NCI-H1092 treated with DMSO at 0.1 percent for 48 hours (cell line): ENCODE measurements around the gene LYVE1.
"Not testable (repeated sequence)": the region's sequence is repeated elsewhere in the genome, so short reads cannot be mapped to it uniquely, and the experiment has no call there.

Source experiments
- DNase-seq: peaks from one replicate; lab custom pipeline; 2025; lab: John Stamatoyannopoulos, UW

The LYVE1 gene

GRCh38 chr11:10568486-10568941, at the start of gene LYVE1:
TSS of gene LYVE1 (minus strand) at chr11:10568665. CDS start at chr11:10568532, 133 bp downstream.
- DNase-seq = no peak

GRCh38 chr11:10617551-10617950, 49.1 kb upstream of the LYVE1 start:
- DNase-seq = no peak

GRCh38 chr11:10611979-10612862, 43.8 kb upstream of the LYVE1 start:
- no peak for DNase-seq

GRCh38 chr11:10609636-10610035, 41.2 kb upstream of the LYVE1 start:
- DNase-seq = no peak

GRCh38 chr11:10608584-10608983, 40.1 kb upstream of the LYVE1 start:
- DNase-seq = no peak

GRCh38 chr11:10607462-10608132, 39.1 kb upstream of the LYVE1 start:
- no peak for DNase-seq

- DNase-seq = no peak
Measured at GRCh38 chr11:10606536-10607208, 38.2 kb upstream of the LYVE1 start.

- no peak for DNase-seq
Measured at GRCh38 chr11:10605941-10606381, 37.5 kb upstream of the LYVE1 start.

GRCh38 chr11:10604798-10605197, 36.3 kb upstream of the LYVE1 start:
- DNase-seq = no peak

GRCh38 chr11:10604340-10604748, 35.9 kb upstream of the LYVE1 start:
- no peak for DNase-seq

GRCh38 chr11:10603721-10604297, 35.3 kb upstream of the LYVE1 start:
- no peak for DNase-seq

GRCh38 chr11:10602945-10603344, 34.5 kb upstream of the LYVE1 start:
- no peak for DNase-seq

GRCh38 chr11:10602366-10602765, 33.9 kb upstream of the LYVE1 start:
- DNase-seq = no peak

- DNase-seq = no peak
Measured at GRCh38 chr11:10601837-10602236, 33.4 kb upstream of the LYVE1 start.

- DNase-seq = no peak
Measured at GRCh38 chr11:10600570-10601248, 32.2 kb upstream of the LYVE1 start.

GRCh38 chr11:10599388-10600175, 31.1 kb upstream of the LYVE1 start:
- DNase-seq = no peak

- no peak for DNase-seq
Measured at GRCh38 chr11:10598816-10599215, 30.4 kb upstream of the LYVE1 start.

GRCh38 chr11:10597877-10598351, 29.4 kb upstream of the LYVE1 start:
- no peak for DNase-seq

GRCh38 chr11:10595840-10596239, 27.4 kb upstream of the LYVE1 start:
- not testable (repeated sequence) for DNase-seq

- no peak for DNase-seq
Measured at GRCh38 chr11:10594407-10594806, 25.9 kb upstream of the LYVE1 start.

GRCh38 chr11:10592331-10592730, 23.9 kb upstream of the LYVE1 start:
- no peak for DNase-seq
